Lower leg skin (tissue), 4 donors: ENCODE measurements around the gene ACP3. TPM values are rescaled to one million over a fixed set of nuclear protein-coding genes. Genes with fewer than 3 reads are reported as not detected.
"Not testable (repeated sequence)": the region's sequence is repeated elsewhere in the genome, so short reads cannot be mapped to it uniquely, and the experiment has no call there.

Source experiments
- DNase-seq, 2 donors: peaks; one replicate each; pipeline ENCODE4 v3.0.0-alpha.2; 2019; ENCODE audit warnings: low spot score in 2 of 2
- H3K4me3 ChIP-seq: fragments of 200-600 bp; sonication (generic); 2 replicates; pipeline ENCODE4 v1.5.1; 2017; ENCODE audit warnings: mild to moderate bottlenecking, low read depth; ENCODE audit not compliant: poor library complexity, severe bottlenecking
- CTCF ChIP-seq, 3 donors: fragments of 450-650 bp; IDR thresholded peaks; one replicate each; pipeline ENCODE4 v1.5.1; 2016; ENCODE audit warnings: antibody characterized with exemption in 3 of 3, mild to moderate bottlenecking in 3 of 3, moderate library complexity in 2 of 3
- POLR2A ChIP-seq, 2 donors: fragments of 450-650 bp; IDR thresholded peaks; one replicate each; pipeline ENCODE4 v1.6.1; 2016 to 2017; ENCODE audit warnings: antibody characterized with exemption in 2 of 2, mild to moderate bottlenecking in 1 of 2, moderate library complexity in 1 of 2
- WGBS, 2 donors: methylation state at CpG; one replicate each; pipeline ENCODE4 v1.1.5; 2018; 5-methylcytosine and 5-hydroxymethylcytosine counted together
- intact Hi-C: fragments of 100-400 bp; cut with DNase I; formaldehyde crosslinking; loops from one replicate; pipeline ENCODE4 v1.15.0; 2023; ENCODE audit warnings: low total_unique reads
- total RNA-seq, 4 donors: library from RNA; depleted of rRNA; stranded (reverse); fragments of >200 nt; gene quantifications; one replicate each; pipeline ENCODE4 v1.1.0, GENCODE V29; 2016

ACP3 gene
- total RNA-seq, 4 donors from 2014 or later, result 50.0 to 111 (median 73.9) TPM

GRCh38 chr3:132310057-132310456 lies 7.2 kb upstream of the ACP3 start:
- H3K4me3 ChIP-seq, DNase-seq, intact Hi-C loops: not testable (repeated sequence)
- 81 to 83% methylated on average over 11 of the region's 11 CpGs for WGBS, 2 donors

GRCh38 chr3:132311316-132311715 lies 5.9 kb upstream of the ACP3 start:
- TF ChIP-seq POLR2A (IDR thresholded peaks at IDR 0.05) (no peak), CTCF (IDR thresholded peaks at IDR 0.05) (no peak)
- WGBS, 2 donors, result 80 to 84% methylated on average over 3 of the region's 3 CpGs
- intact Hi-C loops, result no loop called here
- H3K4me3 ChIP-seq, result no peak overlapping the region
- no peak for DNase-seq

GRCh38 chr3:132311841-132312240 lies 5.4 kb upstream of the ACP3 start:
- intact Hi-C loops, result no loop called here
- no peak for DNase-seq
- TF ChIP-seq CTCF (IDR thresholded peaks at IDR 0.05) (no peak), POLR2A (IDR thresholded peaks at IDR 0.05) (no peak)
- 85 to 86% methylated on average over 2 of the region's 2 CpGs for WGBS, 2 donors
- H3K4me3 ChIP-seq, result no peak overlapping the region

GRCh38 chr3:132315851-132316250 lies 1.4 kb upstream of the ACP3 start:
- intact Hi-C loops, result no loop called here
- no peak overlapping the region for H3K4me3 ChIP-seq
- DNase-seq, result no peak
- TF ChIP-seq POLR2A (IDR thresholded peaks at IDR 0.05), result no peak
- no peak for TF ChIP-seq CTCF (IDR thresholded peaks at IDR 0.05)
- WGBS, 2 donors, result 55% methylated on average over 1 of the region's 1 CpG

- DNase-seq, result no peak
- intact Hi-C loops, result no loop called here
- TF ChIP-seq CTCF (IDR thresholded peaks at IDR 0.05) (no peak), POLR2A (IDR thresholded peaks at IDR 0.05) (no peak)
- no peak overlapping the region for H3K4me3 ChIP-seq
- WGBS, 2 donors, result 33 to 36% methylated on average over 1 of the region's 1 CpG
Measured at GRCh38 chr3:132318451-132318850, 1.2 kb downstream of the ACP3 start.

- no peak overlapping the region for H3K4me3 ChIP-seq
- DNase-seq, result no peak
- intact Hi-C loops, result no loop called here
- TF ChIP-seq POLR2A (IDR thresholded peaks at IDR 0.05), result no peak
- no peak for TF ChIP-seq CTCF (IDR thresholded peaks at IDR 0.05)
- 28 to 41% methylated on average over 3 of the region's 3 CpGs for WGBS, 2 donors
Measured at GRCh38 chr3:132321304-132321703, 4.1 kb downstream of the ACP3 start.
